Hematopoietic multipotent progenitor cell treated with erythropoietin and hydrocortisone succinate and interleukin-3 and kit ligand, for 6 days (in vitro differentiated cells): ENCODE results near the gene RIPOR1.

ENCODE experiments used
- DNase-seq: peaks from one replicate; pipeline ENCODE4 v3.0.0-alpha.2; 2015

RIPOR1 gene

GRCh38 chr16:67558859-67559258, 30.2 kb downstream of the RIPOR1 start:
- DNase-seq: no peak

GRCh38 chr16:67560827-67561342, 32.3 kb downstream of the RIPOR1 start:
- no peak for DNase-seq

GRCh38 chr16:67561501-67561823, 32.8 kb downstream of the RIPOR1 start:
- no peak for DNase-seq

- DNase-seq: peak; percentile 98
These were observed 33.3 kb downstream of the RIPOR1 start for GRCh38 chr16:67561824-67562525.

- peak; percentile 91 for DNase-seq
These were observed 33.9 kb downstream of the RIPOR1 start, which contains the start of gene CTCF for GRCh38 chr16:67562526-67562917. Gene CTCF (plus strand): TSS chr16:67562526. CDS start chr16:67610833, 48,307 bp downstream.

GRCh38 chr16:67562918-67563707, 34.5 kb downstream of the RIPOR1 start:
- DNase-seq: peak; percentile 69

GRCh38 chr16:67563708-67564468, 35.3 kb downstream of the RIPOR1 start:
- peak; percentile 74 for DNase-seq

- no peak for DNase-seq
These were observed 37.0 kb downstream of the RIPOR1 start for GRCh38 chr16:67565470-67566100.

GRCh38 chr16:67571464-67571863, 42.8 kb downstream of the RIPOR1 start:
- DNase-seq: no peak

- no peak for DNase-seq
These were observed 43.4 kb downstream of the RIPOR1 start for GRCh38 chr16:67571981-67572431.

GRCh38 chr16:67579686-67580085, 51.1 kb downstream of the RIPOR1 start:
- peak; percentile 20 for DNase-seq

- DNase-seq: no peak
These were observed 51.6 kb downstream of the RIPOR1 start for GRCh38 chr16:67580202-67580601.

GRCh38 chr16:67593288-67593687, 64.7 kb downstream of the RIPOR1 start:
- DNase-seq: no peak

- no peak for DNase-seq
These were observed 65.1 kb downstream of the RIPOR1 start for GRCh38 chr16:67593701-67594100.

GRCh38 chr16:67594256-67594915, 65.8 kb downstream of the RIPOR1 start:
- DNase-seq: no peak

GRCh38 chr16:67594956-67595355, 66.3 kb downstream of the RIPOR1 start:
- no peak for DNase-seq
